Measurements from ENCODE around the gene ZNF778. TPM values are rescaled to one million over a fixed set of nuclear protein-coding genes. Genes with fewer than 3 reads are reported as not detected.

The ZNF778 gene
- total RNA-seq, 1 donor from 2014 or later: 21.5 TPM

GRCh38 chr16:89189358-89190025 is 28.0 kb upstream of the ZNF778 start:
- no peak overlapping the region for H3K27ac Mint-ChIP-seq
- no peaks in the 10 kb centered on the region for H4K20me1 ChIP-seq (ENCODE audit: low read depth)
- peaks cover 29% of the 10 kb centered on the region for H3K27me3 Mint-ChIP-seq (ENCODE audit: insufficient read depth, low read depth)
- no peaks in the 10 kb centered on the region for H3K4me1 Mint-ChIP-seq
- no peaks in the 10 kb centered on the region for H3K79me2 ChIP-seq (ENCODE audit: low read depth)
- DNase-seq (ENCODE audit: low spot score): no peak
- no peak overlapping the region for H3K4me2 ChIP-seq
- no peak overlapping the region for H3K27ac ChIP-seq
- no peaks in the 10 kb centered on the region for H3K9me3 Mint-ChIP-seq
- peaks cover 33% of the 10 kb centered on the region for H3F3A ChIP-seq (ENCODE audit: low read depth)
- no peak overlapping the region for H2AFZ ChIP-seq (replicated peaks)
- TF ChIP-seq EZH2 (IDR thresholded peaks at IDR 0.05) (no peak), CTCF (IDR thresholded peaks at IDR 0.05) (no peak), EZH2phosphoT487 (IDR thresholded peaks at IDR 0.05) (no peak)
- H3K9ac ChIP-seq: no peak overlapping the region
- H3K9me3 ChIP-seq (ENCODE audit: low read depth): no peaks in the 10 kb centered on the region
- no peak overlapping the region for H3K4me3 ChIP-seq
- H3K4me1 ChIP-seq: no peaks in the 10 kb centered on the region
- H3K36me3 ChIP-seq: no peaks in the 10 kb centered on the region
- H3K27me3 ChIP-seq: peaks cover 57% of the 10 kb centered on the region
- no peaks in the 10 kb centered on the region for H3K36me3 Mint-ChIP-seq
- H3K4me3 Mint-ChIP-seq: no peak overlapping the region

- H3K4me1 ChIP-seq: no peaks in the 10 kb centered on the region
- no peak overlapping the region for H2AFZ ChIP-seq (replicated peaks)
- no peak overlapping the region for H3K27ac ChIP-seq
- no peaks in the 10 kb centered on the region for H3K9me3 ChIP-seq (ENCODE audit: low read depth)
- peaks cover 65% of the 10 kb centered on the region for H3K27me3 ChIP-seq
- Mint-ChIP-seq H3K27ac (no peak overlapping the region), H3K9me3 (no peaks in the 10 kb centered on the region), H3K4me1 (no peaks in the 10 kb centered on the region), H3K36me3 (no peaks in the 10 kb centered on the region), H3K4me3 (peak overlapping the region; percentile 53), H3K27me3 (ENCODE audit: insufficient read depth, low read depth) (peaks cover 30% of the 10 kb centered on the region)
- TF ChIP-seq CTCF (IDR thresholded peaks at IDR 0.05) (no peak), EZH2 (IDR thresholded peaks at IDR 0.05) (no peak), EZH2phosphoT487 (IDR thresholded peaks at IDR 0.05) (no peak)
- H3K4me2 ChIP-seq: no peak overlapping the region
- no peaks in the 10 kb centered on the region for H3K36me3 ChIP-seq
- H3F3A ChIP-seq (ENCODE audit: low read depth): peaks cover 33% of the 10 kb centered on the region
- peak; percentile 5 for DNase-seq (ENCODE audit: low spot score)
- H3K4me3 ChIP-seq: no peak overlapping the region
- H4K20me1 ChIP-seq (ENCODE audit: low read depth): no peaks in the 10 kb centered on the region
- H3K79me2 ChIP-seq (ENCODE audit: low read depth): no peaks in the 10 kb centered on the region
- H3K9ac ChIP-seq: no peak overlapping the region
These were observed 27.1 kb upstream of the ZNF778 start for GRCh38 chr16:89190150-89190958.

GRCh38 chr16:89191033-89191900 is 26.2 kb upstream of the ZNF778 start:
- peak; percentile 6 for DNase-seq (ENCODE audit: low spot score)
- no peaks in the 10 kb centered on the region for H3K9me3 ChIP-seq (ENCODE audit: low read depth)
- Mint-ChIP-seq H3K4me1 (no peaks in the 10 kb centered on the region), H3K27ac (no peak overlapping the region), H3K36me3 (no peaks in the 10 kb centered on the region), H3K27me3 (ENCODE audit: insufficient read depth, low read depth) (peaks cover 30% of the 10 kb centered on the region), H3K4me3 (peak overlapping the region; percentile 53), H3K9me3 (no peaks in the 10 kb centered on the region)
- H3K27me3 ChIP-seq: peaks cover 67% of the 10 kb centered on the region
- no peak overlapping the region for H3K27ac ChIP-seq
- H3K4me3 ChIP-seq: no peak overlapping the region
- TF ChIP-seq EZH2 (IDR thresholded peaks at IDR 0.05) (no peak), EZH2phosphoT487 (IDR thresholded peaks at IDR 0.05) (no peak), CTCF (IDR thresholded peaks at IDR 0.05) (no peak)
- H3K36me3 ChIP-seq: no peaks in the 10 kb centered on the region
- H3F3A ChIP-seq (ENCODE audit: low read depth): peaks cover 25% of the 10 kb centered on the region
- H3K4me2 ChIP-seq: no peak overlapping the region
- H3K4me1 ChIP-seq: no peaks in the 10 kb centered on the region
- no peak overlapping the region for H3K9ac ChIP-seq
- H3K79me2 ChIP-seq (ENCODE audit: low read depth): no peaks in the 10 kb centered on the region
- no peaks in the 10 kb centered on the region for H4K20me1 ChIP-seq (ENCODE audit: low read depth)
- H2AFZ ChIP-seq (replicated peaks): no peak overlapping the region

Measured in neural progenitor cell (in vitro differentiated cells).